Measurements from ENCODE around the gene QDPR.

DNA sequence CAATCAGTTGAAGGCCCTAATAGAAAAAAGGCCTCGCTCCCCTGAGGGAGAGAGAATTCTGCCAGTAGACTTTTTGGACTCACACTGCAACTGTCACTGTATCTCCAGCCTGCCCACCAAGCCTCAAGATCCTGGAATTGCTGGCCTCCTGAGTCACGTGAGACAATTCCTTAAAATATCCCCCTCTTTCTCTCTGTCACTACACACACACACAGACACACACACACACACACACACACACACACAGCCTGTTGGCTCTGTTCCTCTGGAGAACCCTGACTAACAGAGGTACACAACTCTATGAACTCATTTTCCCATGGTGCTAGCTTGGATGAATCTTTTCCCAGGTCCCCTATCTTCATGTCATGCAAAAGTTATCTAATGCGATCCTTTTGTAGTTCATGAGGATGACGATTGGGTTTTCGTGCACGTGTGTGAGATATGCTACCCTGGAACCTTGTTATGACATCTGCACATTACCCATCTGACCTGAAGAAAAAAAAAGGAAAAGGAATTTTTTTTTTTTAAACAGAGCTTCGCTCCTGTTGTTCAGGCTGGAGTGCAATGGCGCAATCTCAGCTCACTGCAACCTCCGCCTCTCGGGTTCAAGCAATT is 16.8 kb upstream of the QDPR start:
- TF ChIP-seq CTCF (IDR thresholded peaks at IDR 0.05) (no peak), POLR2A (IDR thresholded peaks at IDR 0.05) (no peak)
